ENCODE measurements around the gene SLFN13.

DNA sequence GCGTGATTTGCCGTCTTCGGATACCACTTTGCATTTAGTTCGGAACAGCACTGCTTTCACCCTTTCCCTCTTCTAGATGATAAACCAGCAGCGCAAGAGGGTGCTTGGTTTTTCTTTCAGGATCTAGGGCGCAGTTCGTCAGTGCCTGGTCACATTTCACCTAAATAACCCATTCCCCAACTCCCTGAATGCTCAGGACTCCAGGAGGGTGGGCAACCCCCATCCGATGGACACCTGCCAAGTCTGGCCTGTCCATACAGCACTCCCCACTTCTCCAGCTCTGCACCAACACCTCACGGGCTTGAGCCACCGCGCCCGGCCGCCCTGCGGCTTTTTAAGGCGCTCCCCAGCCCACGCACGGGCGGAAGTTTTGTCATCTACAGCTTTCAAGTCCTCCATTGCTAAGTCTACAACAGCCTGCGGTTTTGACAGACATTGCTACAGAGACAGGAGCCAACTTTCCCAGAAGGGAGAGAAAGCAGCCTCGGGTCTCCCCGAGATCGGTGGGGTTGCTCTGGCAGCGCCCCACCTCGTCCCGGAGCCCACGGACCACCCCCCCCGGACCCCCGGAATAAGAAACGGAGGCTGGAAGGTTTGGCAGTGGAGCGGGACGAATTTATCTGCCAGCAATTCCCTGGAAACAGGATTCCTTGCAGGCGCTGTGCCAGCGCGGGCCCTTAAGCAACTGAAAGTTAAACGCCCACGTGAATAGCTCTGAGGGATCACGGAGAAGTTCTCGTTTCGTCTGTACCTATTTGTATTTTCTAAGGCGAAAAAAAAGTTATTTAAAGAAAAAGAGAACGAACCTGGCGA, 38.6 kb upstream of the SLFN13 start:
- no peak for TF ChIP-seq EZH2 (IDR thresholded peaks at IDR 0.05; ENCODE audit: borderline replicate concordance, low read length)
- TF ChIP-seq, protein P1, sequence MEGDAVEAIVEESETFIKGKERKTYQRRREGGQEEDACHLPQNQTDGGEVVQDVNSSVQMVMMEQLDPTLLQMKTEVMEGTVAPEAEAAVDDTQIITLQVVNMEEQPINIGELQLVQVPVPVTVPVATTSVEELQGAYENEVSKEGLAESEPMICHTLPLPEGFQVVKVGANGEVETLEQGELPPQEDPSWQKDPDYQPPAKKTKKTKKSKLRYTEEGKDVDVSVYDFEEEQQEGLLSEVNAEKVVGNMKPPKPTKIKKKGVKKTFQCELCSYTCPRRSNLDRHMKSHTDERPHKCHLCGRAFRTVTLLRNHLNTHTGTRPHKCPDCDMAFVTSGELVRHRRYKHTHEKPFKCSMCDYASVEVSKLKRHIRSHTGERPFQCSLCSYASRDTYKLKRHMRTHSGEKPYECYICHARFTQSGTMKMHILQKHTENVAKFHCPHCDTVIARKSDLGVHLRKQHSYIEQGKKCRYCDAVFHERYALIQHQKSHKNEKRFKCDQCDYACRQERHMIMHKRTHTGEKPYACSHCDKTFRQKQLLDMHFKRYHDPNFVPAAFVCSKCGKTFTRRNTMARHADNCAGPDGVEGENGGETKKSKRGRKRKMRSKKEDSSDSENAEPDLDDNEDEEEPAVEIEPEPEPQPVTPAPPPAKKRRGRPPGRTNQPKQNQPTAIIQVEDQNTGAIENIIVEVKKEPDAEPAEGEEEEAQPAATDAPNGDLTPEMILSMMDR (conservative IDR thresholded peaks at IDR 0.05 in 1 of 2, IDR thresholded peaks at IDR 0.05 in 1 of 2; ENCODE audit: extremely low read depth in 1 of 2, insufficient read depth in 1 of 2, low read depth in 1 of 2, low read length in 2 of 2): no peak

All from mammary epithelial cell (primary cell).